ENCODE data around the gene CARMIL1. TPM values are rescaled to one million over a fixed set of nuclear protein-coding genes. Genes with fewer than 3 reads are reported as not detected.

The CARMIL1 gene
- total and polyA plus RNA-seq, 10 of the 15 experiments (the other 5 are each of a cell fraction or from before 2014, with no cell fraction given): 6.4 to 18.1 (median 10.3) TPM

GRCh38 chr6:25535632-25536225 is 256.6 kb downstream of the CARMIL1 start:
- Histone ChIP-seq H3K27me3 (replicated peaks in 1 of 2; ENCODE audit: control insufficient read depth in 2 of 2, insufficient read depth in 2 of 2, low read length in 1 of 2) (no peaks in the 10 kb centered on the region), H3K27ac (ENCODE audit: control insufficient read depth, insufficient read depth) (no peak overlapping the region), H3K4me1 (ENCODE audit: control insufficient read depth, insufficient read depth, low read length) (no peaks in the 10 kb centered on the region), H3K36me3 (ENCODE audit: control insufficient read depth in 2 of 2, insufficient read depth in 2 of 2, low read length in 1 of 2) (no peaks in the 10 kb centered on the region), H3K79me2 (ENCODE audit: control insufficient read depth, insufficient read depth, low read length) (no peaks in the 10 kb centered on the region), H3K9ac (ENCODE audit: control insufficient read depth, insufficient read depth, low read length) (no peak overlapping the region), H3K4me2 (ENCODE audit: control insufficient read depth, insufficient read depth) (no peak overlapping the region), H4K20me1 (ENCODE audit: control insufficient read depth, insufficient read depth) (no peaks in the 10 kb centered on the region), H2AFZ (ENCODE audit: control insufficient read depth, low read depth, low read length) (no peak overlapping the region), H3K4me3 (no peak overlapping the region), H3K9me3 (replicated peaks; ENCODE audit: control insufficient read depth, insufficient read depth, low read length) (no peaks in the 10 kb centered on the region)
- DNase-seq (ENCODE audit: low read depth, low spot score) (no peak), FAIRE-seq (no peak), ATAC-seq (no peak)
- in situ Hi-C loops (cut with MboI) (no loop called here), intact Hi-C loops (cut with micrococcal nuclease; ENCODE audit: unreplicated experiment) (no loop called here)
- TF ChIP-seq SMC3 (IDR thresholded peaks at IDR 0.05; ENCODE audit: borderline replicate concordance, low read length) (no peak), HDGF (IDR thresholded peaks at IDR 0.05) (no peak), MTA3 (IDR thresholded peaks at IDR 0.05; ENCODE audit: borderline replicate concordance, low read length) (no peak), CREB1 (IDR thresholded peaks at IDR 0.05; ENCODE audit: low read depth) (no peak), KDM1A (IDR thresholded peaks at IDR 0.05; ENCODE audit: borderline replicate concordance) (no peak), ZNF24 (IDR thresholded peaks at IDR 0.05) (no peak)
- WGBS (ENCODE audit: insufficient coverage, insufficient replicate concordance, low lambda C conversion rate, missing lambda C conversion rate): 0% methylated on average over 4 of the region's 4 CpGs
- SMC1A ChIA-PET (ENCODE audit: uncharacterized antibody, unreplicated experiment): interaction anchor here (0.7 to 2.9 kb wide), 4 partner anchors 11 to 270 kb away, joined by 3 to 15 read pairs (median 12); no protein-coding TSS in a partner anchor
- RAD21 ChIA-PET (ENCODE audit: unreplicated experiment): no interaction called here
- CTCF ChIA-PET: interaction anchor here (0.6 to 4.9 kb wide), 6 partner anchors 20 to 270 kb away, joined by 3 to 31 read pairs (median 3); no protein-coding TSS in a partner anchor
- POLR2A ChIA-PET: no interaction called here
- BruUV-seq (replicated peaks): no TSS peak

DNA sequence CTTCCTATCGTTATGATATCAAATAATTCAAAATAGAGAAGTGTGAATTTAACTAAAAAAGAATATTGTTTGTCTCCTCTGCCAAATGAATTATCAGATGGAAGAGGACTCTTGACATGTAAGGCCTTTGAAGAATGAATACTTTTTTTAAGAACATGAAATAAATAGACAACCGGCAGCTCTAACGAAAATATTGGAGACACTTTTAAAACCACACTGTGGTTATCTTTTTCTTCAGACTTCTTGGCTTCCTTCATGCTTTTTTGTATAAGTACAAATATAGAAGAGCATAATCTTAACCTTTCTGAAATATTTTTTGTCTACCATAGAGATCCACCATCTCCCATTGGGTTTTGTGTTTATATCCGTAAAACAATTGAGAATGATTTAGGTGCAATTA is 257.6 kb downstream of the CARMIL1 start:
- FAIRE-seq (peak; percentile 7), ATAC-seq (no peak), DNase-seq (ENCODE audit: low read depth, low spot score) (no peak)
- no peaks in the 10 kb centered on the region for H3K27me3 ChIP-seq (replicated peaks in 1 of 2; ENCODE audit: control insufficient read depth in 2 of 2, insufficient read depth in 2 of 2, low read length in 1 of 2)
- 22% methylated on average over 4 of the region's 4 CpGs for WGBS (ENCODE audit: insufficient coverage, insufficient replicate concordance, low lambda C conversion rate, missing lambda C conversion rate)
- no peaks in the 10 kb centered on the region for H3K4me1 ChIP-seq (ENCODE audit: control insufficient read depth, insufficient read depth, low read length)
- no peak overlapping the region for H2AFZ ChIP-seq (ENCODE audit: control insufficient read depth, low read depth, low read length)
- CTCF ChIA-PET: interaction anchor here (1.2 to 4.9 kb wide), 3 partner anchors 20 to 271 kb away, joined by 3 to 31 read pairs (median 4); no protein-coding TSS in a partner anchor
- H3K4me2 ChIP-seq (ENCODE audit: control insufficient read depth, insufficient read depth): no peak overlapping the region
- no peaks in the 10 kb centered on the region for H3K79me2 ChIP-seq (ENCODE audit: control insufficient read depth, insufficient read depth, low read length)
- H3K9ac ChIP-seq (ENCODE audit: control insufficient read depth, insufficient read depth, low read length): no peak overlapping the region
- no peaks in the 10 kb centered on the region for H3K9me3 ChIP-seq (replicated peaks; ENCODE audit: control insufficient read depth, insufficient read depth, low read length)
- SMC1A ChIA-PET (ENCODE audit: uncharacterized antibody, unreplicated experiment): interaction anchor here (2.7 kb wide), 1 partner anchor 19 kb away, joined by 12 read pairs; no protein-coding TSS in a partner anchor
- intact Hi-C loops (cut with micrococcal nuclease; ENCODE audit: unreplicated experiment) (no loop called here), in situ Hi-C loops (cut with MboI) (no loop called here)
- no peaks in the 10 kb centered on the region for H4K20me1 ChIP-seq (ENCODE audit: control insufficient read depth, insufficient read depth)
- H3K4me3 ChIP-seq: no peak overlapping the region
- TF ChIP-seq IKZF2 (IDR thresholded peaks at IDR 0.05) (no peak), PAX5 (IDR thresholded peaks at IDR 0.05; ENCODE audit: borderline replicate concordance, low read depth, low read length) (no peak)
- POLR2A ChIA-PET: no interaction called here
- RAD21 ChIA-PET (ENCODE audit: unreplicated experiment): no interaction called here
- no peak overlapping the region for H3K27ac ChIP-seq (ENCODE audit: control insufficient read depth, insufficient read depth)
- H3K36me3 ChIP-seq (ENCODE audit: control insufficient read depth in 2 of 2, insufficient read depth in 2 of 2, low read length in 1 of 2): no peaks in the 10 kb centered on the region
- no TSS peak for BruUV-seq (replicated peaks)
